Activated CD8-positive, alpha-beta memory T cell treated with anti-CD3 and anti-CD28 coated beads for 24 hours (primary cell): ENCODE measurements around the gene CASKIN2.
"Not testable (repeated sequence)": the region's sequence is repeated elsewhere in the genome, so short reads cannot be mapped to it uniquely, and the experiment has no call there.

ENCODE experiments used
- DNase-seq: peaks from one replicate; pipeline ENCODE4 v3.0.0-alpha.2; 2020

Gene CASKIN2

DNA sequence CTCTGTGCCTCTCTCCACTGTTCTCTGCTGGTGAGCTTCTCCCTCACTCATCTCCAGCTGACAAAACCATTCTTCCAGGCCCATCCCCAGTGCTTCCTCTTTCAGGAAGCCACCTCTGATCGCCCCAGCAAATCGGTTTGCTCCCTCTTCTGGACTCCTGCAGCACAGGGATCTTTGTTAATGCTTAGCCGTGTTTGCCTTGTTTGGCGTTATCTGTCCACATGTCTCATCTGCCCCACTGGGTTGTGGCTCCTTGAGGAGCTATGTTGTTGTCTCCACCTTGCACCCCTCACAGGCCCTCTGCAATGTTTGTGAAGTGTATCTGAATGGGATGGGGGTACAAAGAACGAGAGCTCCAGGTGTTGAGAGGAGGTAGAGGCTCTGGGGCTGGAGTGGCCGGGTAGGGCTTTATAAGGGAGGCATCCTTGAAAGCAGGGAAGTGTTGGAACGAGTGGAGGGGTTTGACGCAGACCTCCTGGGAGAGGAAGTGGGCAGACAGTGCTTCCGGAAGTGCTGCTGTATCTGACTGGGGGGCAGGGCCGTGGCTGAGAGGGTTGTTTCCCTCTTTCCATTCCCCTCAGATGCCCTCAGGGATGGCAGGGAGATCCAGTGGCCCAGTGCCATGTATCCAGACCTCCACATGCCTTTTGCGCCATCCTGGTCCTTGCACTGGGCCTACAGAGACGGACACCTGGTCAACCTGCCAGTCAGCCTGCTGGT, 27.8 kb downstream of the CASKIN2 start:
- peak; percentile 82 for DNase-seq

- no peak for DNase-seq
Observed at GRCh38 chr17:75486951-75487350, 28.4 kb downstream of the CASKIN2 start.

DNA sequence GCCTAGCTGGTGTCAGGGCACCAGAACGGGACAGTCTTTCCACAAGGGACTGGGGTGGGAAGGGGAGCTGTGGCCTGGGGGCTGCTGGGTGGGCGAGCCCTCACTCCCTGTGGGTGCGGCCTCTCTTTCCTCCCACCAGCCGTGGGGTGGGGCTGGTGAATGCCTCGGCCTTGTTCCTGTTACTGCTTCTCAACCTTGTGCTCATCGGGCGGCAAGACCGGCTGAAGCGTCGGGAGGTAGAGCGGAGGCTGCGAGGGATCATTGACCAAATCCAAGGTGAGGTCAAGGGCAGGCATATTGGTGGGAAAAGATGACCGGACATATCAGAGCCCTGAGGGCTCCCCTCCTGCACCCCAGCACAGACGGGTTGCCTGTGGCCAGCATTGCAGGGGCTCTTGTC, 29.2 kb downstream of the CASKIN2 start:
- no peak for DNase-seq

DNA sequence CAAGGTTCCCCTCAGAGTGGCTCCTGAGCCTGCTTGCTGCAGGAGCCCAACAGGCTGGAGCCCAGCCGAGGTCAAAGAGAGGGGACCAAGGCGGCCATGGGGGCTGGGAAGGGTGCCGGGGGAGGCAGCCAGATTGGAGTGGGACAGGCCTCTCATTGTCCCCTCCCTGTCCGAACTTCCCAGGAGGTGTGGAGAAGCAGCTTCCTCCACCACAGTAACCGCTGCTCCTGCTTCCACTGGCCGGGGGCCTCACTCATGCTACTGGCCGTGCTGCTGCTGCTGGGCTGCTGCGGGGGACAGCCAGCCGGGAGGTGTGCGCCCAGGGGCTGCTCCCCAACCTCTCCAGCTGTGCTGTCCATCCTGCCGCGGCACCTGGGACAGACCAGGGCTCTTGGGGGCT, 29.6 kb downstream of the CASKIN2 start:
- DNase-seq = no peak

DNA sequence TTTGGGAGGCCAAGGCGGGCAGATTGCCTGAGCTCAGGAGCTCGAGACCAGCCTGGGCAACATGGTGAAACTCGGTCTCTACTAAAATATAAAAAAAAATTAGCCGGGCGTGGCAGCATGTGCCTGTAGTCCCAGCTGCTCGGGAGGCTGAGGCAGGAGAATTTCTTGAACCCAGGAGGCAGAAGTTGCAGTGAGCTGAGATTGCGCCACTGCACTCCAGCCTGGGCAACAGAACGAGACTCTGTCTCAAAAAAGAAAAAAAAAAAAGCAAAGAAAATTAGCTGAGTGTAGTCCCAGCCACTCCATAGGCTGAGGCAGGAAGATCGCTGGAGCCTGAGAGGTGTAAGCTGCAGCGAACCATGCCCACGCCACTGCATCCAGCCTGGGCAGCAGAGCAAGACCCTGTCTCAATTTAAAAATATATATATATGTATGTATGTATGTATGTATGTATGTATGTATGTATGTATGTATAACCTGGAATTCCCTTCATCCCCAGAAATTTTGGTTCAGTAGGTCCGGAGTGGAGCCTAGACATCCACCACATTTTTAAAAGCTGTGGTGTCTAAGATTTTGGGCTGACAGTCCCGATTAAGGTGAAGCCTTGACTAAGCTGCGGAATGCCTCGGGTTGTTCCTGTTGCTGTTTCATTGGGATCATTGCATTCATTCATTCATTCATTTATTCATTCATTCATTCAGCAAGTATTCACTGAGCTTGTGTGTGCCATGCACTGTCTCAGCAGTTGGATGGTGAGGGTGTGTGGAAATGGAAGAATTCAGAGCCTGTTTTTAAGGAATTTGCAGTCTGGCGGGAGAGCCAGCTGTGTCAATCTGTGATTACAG, 33.0 kb downstream of the CASKIN2 start:
- no peak for DNase-seq

DNA sequence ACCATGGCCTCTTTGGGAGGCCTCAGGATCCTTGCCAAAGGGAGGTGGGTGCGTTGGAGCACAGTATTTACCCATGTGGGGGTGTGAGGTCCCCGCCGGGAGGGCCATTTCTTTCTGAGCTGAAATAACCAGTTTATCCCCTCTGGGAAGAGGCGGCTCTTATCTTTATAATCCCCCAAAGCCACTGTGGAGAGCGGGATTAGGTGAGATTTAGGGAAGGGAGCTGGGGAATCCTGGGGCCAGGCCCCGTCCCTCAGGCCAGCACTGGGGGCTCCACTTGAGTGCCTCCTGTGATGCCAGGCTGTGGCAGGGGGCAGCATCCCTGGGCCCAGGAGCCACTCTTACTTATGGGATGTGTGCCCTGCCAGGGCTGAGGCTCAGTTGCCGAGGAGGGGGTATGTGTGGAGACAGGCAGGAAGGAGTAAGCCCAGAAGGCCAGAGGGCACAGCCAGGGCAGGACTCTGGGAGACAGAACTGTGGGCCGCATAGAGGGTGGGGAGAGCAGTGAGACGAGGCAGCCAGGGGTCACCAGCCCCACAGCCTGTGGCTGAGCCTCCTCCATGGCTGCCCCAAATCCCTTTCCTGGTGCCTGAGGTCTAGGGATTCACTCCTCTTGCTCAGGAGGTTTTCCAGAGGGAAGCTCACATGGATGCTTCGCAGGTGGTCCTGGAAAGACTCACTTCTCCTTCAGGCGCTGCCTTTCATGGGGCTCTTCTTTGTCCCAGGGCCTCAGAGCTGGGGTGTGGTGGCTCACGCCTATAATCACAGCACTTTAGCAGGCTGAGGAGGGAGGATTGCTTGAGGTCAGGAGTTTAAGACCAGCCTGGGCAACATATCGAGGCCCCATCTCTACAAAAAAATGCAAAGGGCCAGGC, 33.9 kb downstream of the CASKIN2 start:
- DNase-seq = no peak

DNA sequence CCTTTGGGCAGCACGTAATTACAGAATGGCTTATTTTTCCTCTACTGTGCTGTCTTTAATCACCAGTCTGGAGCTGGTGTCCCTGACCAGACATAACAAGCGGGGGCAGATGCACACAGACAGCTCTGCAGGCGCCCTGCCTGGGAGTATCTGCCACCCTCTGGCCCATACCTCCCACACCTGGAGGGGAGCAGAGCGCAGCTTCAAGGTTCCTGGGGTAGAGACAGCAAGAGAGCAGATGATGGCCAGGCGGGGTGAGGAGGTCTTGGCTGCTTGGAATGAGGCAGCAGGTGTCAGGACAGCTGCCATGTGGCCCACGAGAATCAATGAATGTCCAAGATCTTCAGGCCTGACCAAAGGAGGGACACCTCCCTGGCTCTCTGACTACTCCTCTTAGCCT, 35.1 kb downstream of the CASKIN2 start:
- no peak for DNase-seq

GRCh38 chr17:75478508-75478907, 36.8 kb downstream of the CASKIN2 start:
- no peak for DNase-seq

GRCh38 chr17:75477490-75477862, 37.9 kb downstream of the CASKIN2 start:
- DNase-seq = not testable (repeated sequence)

DNA sequence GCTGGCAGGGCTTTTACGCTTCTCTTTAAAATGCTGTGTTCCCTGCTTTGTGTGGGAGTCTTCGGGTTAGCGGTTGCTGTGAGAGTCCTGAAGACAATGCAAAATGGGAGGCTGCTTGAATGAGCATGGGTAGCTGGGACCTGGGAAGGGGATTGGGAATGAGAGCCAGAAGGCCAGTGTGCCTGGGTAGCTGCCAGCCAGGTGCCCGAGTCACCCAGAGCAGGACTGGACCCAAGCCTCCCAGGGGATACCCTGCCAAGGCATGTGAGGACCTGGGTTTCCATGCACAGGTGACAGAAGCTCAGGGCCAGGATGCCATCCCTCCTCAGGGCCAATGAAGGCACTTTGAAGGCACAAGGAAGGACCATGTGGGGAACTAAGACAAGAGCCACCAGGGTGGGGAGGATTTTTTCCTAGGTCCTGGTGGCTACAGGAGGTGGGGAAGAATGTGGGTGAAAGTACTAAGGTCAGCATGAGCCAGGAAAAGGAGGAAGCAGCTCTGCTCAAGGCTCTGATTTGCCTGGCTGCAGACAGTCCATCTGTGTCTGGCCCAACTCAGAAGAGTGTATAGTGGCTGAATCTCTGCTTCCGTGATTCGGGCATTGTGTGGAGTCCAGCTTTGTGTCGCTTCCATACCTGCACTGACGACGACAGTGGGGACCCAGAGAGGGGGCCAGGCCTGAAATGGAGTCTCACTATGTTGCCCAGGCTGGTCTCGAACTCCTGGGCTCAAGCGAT, 38.4 kb downstream of the CASKIN2 start:
- no peak for DNase-seq

- DNase-seq = no peak
Observed at GRCh38 chr17:75476271-75476671, 39.1 kb downstream of the CASKIN2 start.

DNA sequence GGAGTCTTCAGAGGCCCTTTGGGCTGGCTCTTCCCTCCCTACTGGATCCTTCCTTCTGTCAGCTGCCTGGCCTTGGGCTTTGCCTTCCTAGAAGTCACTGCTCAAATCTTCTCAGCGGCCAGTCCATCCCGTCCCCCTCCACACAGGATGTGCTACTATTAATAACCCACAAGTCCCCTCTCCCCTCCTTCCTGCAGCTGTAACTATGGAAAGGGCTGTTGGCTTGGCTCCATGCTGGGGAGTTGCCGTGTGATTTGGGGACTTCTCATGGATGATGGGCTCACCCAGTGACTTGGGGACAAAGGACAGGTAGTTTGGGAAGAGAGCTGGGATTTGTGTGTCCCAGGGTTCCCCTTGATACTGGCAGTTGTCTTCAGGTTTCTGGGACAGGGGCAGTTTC, 39.5 kb downstream of the CASKIN2 start:
- DNase-seq = no peak

DNA sequence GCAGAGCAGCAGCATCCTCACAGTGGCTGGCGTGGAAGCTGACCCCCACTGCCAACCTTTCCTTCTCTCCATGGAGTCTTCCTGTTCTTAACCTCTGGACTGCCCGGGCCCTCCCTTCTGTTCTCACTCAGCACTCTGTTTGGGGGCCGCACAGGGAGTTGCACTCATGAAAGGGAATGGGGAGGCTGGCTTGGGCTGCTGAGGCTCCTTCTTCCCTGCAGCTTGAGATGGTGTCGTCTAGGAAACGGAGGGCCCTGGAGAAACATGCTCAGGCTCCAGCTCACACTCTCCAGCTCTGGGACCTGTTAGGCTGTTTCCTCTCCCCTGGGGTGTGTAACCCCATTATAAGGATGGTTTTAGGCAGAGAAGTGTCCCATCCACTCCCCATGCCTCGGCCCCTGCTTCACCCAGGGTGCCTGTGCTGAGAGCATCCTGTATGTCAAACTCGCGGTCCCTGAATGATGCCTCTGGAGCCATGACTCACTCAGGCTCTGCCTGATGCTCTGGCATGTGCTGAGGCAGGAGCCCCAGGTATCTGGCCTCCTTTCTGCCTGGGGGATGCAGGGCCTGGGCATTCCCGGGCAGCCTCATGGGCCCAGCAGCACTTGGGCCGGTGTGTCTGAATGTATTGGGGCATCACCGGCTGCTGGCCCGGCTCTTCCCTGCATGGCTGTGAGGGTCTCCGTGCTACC, 40.0 kb downstream of the CASKIN2 start:
- DNase-seq = no peak

DNA sequence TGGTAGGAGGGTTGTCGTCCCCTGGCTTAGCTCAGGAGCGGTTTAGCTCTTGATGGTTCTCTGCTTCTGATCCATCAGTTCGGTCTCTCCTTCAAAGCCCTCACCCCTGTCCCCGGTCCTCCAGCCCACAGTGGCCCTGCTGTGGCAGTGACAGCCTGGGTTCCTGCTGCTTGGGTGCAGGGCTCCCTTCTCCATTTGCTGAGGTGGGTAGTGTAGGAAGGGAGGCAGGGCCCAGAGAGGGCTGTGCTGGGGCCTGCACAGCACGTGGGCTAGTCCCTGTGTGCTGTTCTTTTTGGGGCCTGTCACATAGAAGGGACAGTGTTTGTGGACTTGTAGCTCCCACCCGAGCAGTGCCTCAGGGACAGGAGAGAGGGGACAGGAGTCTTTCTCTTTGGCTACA, 40.6 kb downstream of the CASKIN2 start:
- DNase-seq = no peak

- DNase-seq = no peak
Observed at GRCh38 chr17:75473246-75473645, 42.1 kb downstream of the CASKIN2 start.

- no peak for DNase-seq
Observed at GRCh38 chr17:75472119-75472518, 43.2 kb downstream of the CASKIN2 start.

DNA sequence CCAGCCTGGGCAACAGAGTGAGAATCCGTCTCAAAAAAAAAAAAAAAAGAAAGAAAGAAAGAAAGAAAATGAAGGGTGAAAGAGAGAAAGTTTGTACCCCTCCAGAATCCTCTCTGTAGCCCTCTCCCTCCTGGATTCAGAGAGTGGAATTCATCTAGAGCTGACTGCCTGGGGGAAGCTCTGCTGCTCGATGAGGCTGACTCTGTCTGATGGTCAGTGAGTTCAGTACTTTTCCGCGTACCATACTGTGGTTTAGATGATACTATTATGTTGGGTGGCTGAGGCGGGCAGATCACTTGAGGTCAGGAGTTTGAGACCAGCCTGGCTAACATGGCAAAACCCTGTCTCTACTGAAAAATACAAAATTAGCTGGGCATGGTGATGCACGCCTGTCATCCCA, 44.1 kb downstream of the CASKIN2 start:
- no peak for DNase-seq

GRCh38 chr17:75468779-75469373, 46.5 kb downstream of the CASKIN2 start:
- no peak for DNase-seq

DNA sequence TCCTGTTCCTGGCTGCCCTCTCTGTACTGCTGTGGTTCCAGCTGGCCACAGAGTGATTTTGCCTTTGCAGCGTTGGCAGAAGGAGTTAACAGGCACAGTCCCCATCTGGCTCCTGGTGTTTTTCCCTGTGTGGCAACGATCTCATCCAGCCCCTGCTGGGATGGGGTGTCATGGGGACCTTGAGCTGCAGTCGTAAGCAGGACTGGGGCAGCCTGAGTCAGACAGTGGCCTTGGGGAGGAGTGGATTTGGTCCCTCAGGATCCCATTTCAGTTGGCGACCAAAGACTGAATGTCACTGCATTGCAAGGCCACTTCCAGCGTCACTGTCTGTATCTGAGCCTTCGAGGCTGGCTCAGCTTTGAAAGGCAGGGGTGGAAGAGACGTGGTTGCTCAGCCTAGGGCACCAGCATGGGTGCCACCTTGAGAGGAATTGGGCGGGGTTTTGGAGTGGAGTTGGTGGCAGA, 47.0 kb downstream of the CASKIN2 start:
- no peak for DNase-seq

- no peak for DNase-seq
Observed at GRCh38 chr17:75465039-75465438, 50.3 kb downstream of the CASKIN2 start.

DNA sequence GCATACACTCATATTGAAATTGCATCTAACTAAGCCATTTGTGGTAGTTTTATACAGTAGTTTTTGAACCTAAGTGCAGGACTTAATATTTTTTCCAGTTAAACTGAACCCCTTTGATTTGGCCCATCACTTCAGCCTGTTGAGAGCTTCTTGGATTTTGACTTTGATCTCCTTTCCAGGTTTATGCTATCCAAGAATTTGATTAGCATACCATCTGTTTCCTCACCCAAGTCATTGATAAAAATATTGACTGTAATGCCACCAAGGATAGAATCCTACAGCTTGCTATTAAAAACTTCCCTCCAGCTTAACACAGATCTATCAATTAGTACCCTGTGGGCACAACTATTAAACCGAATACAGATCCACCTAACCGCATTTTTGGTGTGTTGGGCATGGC, 51.7 kb downstream of the CASKIN2 start:
- no peak for DNase-seq

- DNase-seq = no peak
Observed at GRCh38 chr17:75460295-75460694, 55.0 kb downstream of the CASKIN2 start.
